ENCODE data around the gene PSMA8.
"Not testable (repeated sequence)": the region's sequence is repeated elsewhere in the genome, so short reads cannot be mapped to it uniquely, and the experiment has no call there.

PSMA8 gene

DNA sequence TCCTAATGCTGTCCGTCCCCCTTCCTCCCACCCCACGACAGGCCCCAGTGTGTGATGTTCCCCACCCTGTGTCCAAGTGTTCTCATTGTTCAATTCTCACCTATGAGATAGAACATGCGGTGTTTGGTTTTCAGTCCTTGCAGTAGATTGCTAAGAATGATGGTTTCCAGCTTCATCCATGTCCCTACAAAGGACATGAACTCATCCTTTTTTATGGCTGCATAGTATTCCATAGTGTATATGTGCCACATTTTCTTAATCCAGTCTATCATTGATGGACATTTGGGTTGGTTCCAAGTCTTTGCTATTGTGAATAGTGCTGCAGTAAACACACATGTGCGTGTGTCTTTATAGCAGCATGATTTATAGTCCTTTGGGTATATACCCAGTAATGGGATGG is 105.0 kb downstream of the PSMA8 start:
- not testable (repeated sequence) for DNase-seq

DNA sequence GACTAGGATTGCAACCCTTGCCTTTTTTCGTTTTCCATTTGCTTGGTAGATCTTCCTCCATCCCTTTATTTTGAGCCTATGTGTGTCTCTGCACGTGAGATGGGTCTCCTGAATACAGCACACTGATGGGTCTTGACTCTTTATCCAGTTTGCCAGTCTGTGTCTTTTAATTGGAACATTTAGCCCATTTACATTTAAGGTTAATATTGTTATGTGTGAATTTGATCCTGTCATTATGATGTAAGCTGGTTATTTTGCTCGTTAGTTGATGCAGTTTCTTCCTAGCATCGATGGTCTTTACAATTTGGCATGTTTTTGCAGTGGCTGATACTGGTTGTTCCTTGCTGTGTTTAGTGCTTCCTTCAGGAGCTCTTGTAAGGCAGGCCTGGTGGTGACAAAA is 108.7 kb downstream of the PSMA8 start:
- not testable (repeated sequence) for DNase-seq

All from activated CD4-positive, alpha-beta T cell treated with anti-CD3 and anti-CD28 coated beads, Interleukin-2, Interleukin-6, amounts not matched to agents 100 ng/mL and 50 ng/mL, durations not matched to agents 16 hours and 8 hours (primary cell).